CD14-positive monocyte (primary cell): ENCODE results near the gene DENND4C. TPM values are rescaled to one million over a fixed set of nuclear protein-coding genes. Genes with fewer than 3 reads are reported as not detected.

Experiments used
- DNase-seq, 3 donors: peaks; one replicate each; pipeline ENCODE4 v3.0.0-alpha.2; 2011 to 2022
- H2AFZ ChIP-seq: 2 replicates; pipeline ENCODE4 v1.6.0; 2012; ENCODE audit warnings: mild to moderate bottlenecking, low read depth, low read length, inconsistent platforms; ENCODE audit not compliant: insufficient read depth, poor library complexity, severe bottlenecking
- H3K27ac ChIP-seq, 2 donors: 1 replicate in 1 of 2; 2 replicates in 1 of 2; pipeline ENCODE4 v1.5.1; 2012 to 2013; ENCODE audit warnings: low read length in 2 of 2, control low read depth in 1 of 2, inconsistent platforms in 1 of 2, low read depth in 1 of 2, mild to moderate bottlenecking in 1 of 2
- H3K27me3 ChIP-seq, 2 donors: one replicate each; pipeline versions ENCODE4 v1.6.0 to v1.6.1; 2011 to 2013; ENCODE audit warnings: low read length in 2 of 2; ENCODE audit not compliant: control insufficient read depth in 2 of 2, insufficient read depth in 2 of 2
- H3K36me3 ChIP-seq, 2 donors: replicated peaks in 1 of 2; 1 replicate in 1 of 2; 2 replicates in 1 of 2; pipeline versions ENCODE4 v1.5.1 to v1.6.1; 2012 to 2013; ENCODE audit warnings: low read length in 2 of 2, control low read depth in 1 of 2, inconsistent platforms in 1 of 2, mild to moderate bottlenecking in 1 of 2; ENCODE audit not compliant: insufficient read depth in 2 of 2, control insufficient read depth in 1 of 2
- H3K4me1 ChIP-seq, 2 donors: 1 replicate in 1 of 2; 2 replicates in 1 of 2; pipeline versions ENCODE4 v1.5.1 to v1.6.1; 2012 to 2013; ENCODE audit warnings: low read length in 2 of 2, control low read depth in 1 of 2, inconsistent platforms in 1 of 2, mild to moderate bottlenecking in 1 of 2, moderate library complexity in 1 of 2; ENCODE audit not compliant: insufficient read depth in 2 of 2, control insufficient read depth in 1 of 2
- H3K4me2 ChIP-seq: replicated peaks from 2 replicates; pipeline ENCODE3; 2012; ENCODE audit warnings: low read length, moderate library complexity, mild to moderate bottlenecking; ENCODE audit not compliant: poor library complexity, severe bottlenecking; ENCODE audit errors: extremely low read depth
- H3K4me3 ChIP-seq, 3 experiments: fragments of 200-600 bp in 1 of 3; sonication (generic) in 1 of 3; replicated peaks in 1 of 3; 1 replicate in 2 of 3; 2 replicates in 1 of 3; pipeline ENCODE4 v1.5.1; 2011 to 2013; ENCODE audit warnings: low read length in 3 of 3, mild to moderate bottlenecking in 3 of 3, control low read depth in 2 of 3, low read depth in 2 of 3, inconsistent platforms in 1 of 3, moderate library complexity in 1 of 3
- H3K79me2 ChIP-seq: 2 replicates; pipeline ENCODE4 v1.6.0; 2012; ENCODE audit warnings: mild to moderate bottlenecking, control low read depth, inconsistent platforms, low read length, moderate library complexity; ENCODE audit not compliant: insufficient read depth
- H3K9ac ChIP-seq: 2 replicates; pipeline ENCODE4 v1.6.0; 2017; ENCODE audit warnings: low read length, mild to moderate bottlenecking; ENCODE audit not compliant: insufficient read depth, poor library complexity, severe bottlenecking
- H3K9me3 ChIP-seq, 2 donors: replicated peaks in 1 of 2; 1 replicate in 1 of 2; 2 replicates in 1 of 2; pipeline versions ENCODE4 v1.5.1 to v1.6.1; 2012 to 2013; ENCODE audit warnings: low read length in 2 of 2, control low read depth in 1 of 2; ENCODE audit not compliant: control insufficient read depth in 1 of 2, insufficient read depth in 1 of 2
- H4K20me1 ChIP-seq: 2 replicates; pipeline ENCODE4 v1.6.0; 2012; ENCODE audit warnings: mild to moderate bottlenecking, low read length, control low read depth, moderate library complexity; ENCODE audit not compliant: insufficient read depth
- H3K27ac Mint-ChIP-seq, 7 donors: one replicate each; pipeline ENCODE4 v1.8.0; 2020; ENCODE audit warnings: mild to moderate bottlenecking in 7 of 7, mixed read lengths in 7 of 7, moderate library complexity in 6 of 7, inconsistent platforms in 2 of 7
- H3K27me3 Mint-ChIP-seq, 3 donors: one replicate each; pipeline ENCODE4 v1.8.0; 2021 to 2022; ENCODE audit warnings: low read depth in 3 of 3, mild to moderate bottlenecking in 3 of 3, mixed read lengths in 3 of 3, moderate library complexity in 3 of 3, inconsistent platforms in 1 of 3
- H3K36me3 Mint-ChIP-seq, 2 donors: one replicate each; pipeline ENCODE4 v1.8.0; 2020; ENCODE audit warnings: mixed read lengths in 2 of 2, inconsistent platforms in 1 of 2, mild to moderate bottlenecking in 1 of 2
- H3K4me1 Mint-ChIP-seq: one replicate; pipeline ENCODE4 v1.8.0; 2020; ENCODE audit warnings: mild to moderate bottlenecking, mixed read lengths
- H3K4me3 Mint-ChIP-seq, 2 donors: one replicate each; pipeline ENCODE4 v1.8.0; 2020; ENCODE audit warnings: mild to moderate bottlenecking in 2 of 2, mixed read lengths in 2 of 2, moderate library complexity in 1 of 2
- H3K9me3 Mint-ChIP-seq, 7 donors: one replicate each; pipeline ENCODE4 v1.8.0; 2020 to 2022; ENCODE audit warnings: mixed read lengths in 7 of 7, mild to moderate bottlenecking in 6 of 7, moderate library complexity in 6 of 7, inconsistent platforms in 2 of 7
- CTCF ChIP-seq: fragments of 200-600 bp; IDR thresholded peaks from one replicate; pipeline ENCODE4 v1.8.0; 2022; ENCODE audit warnings: antibody characterized with exemption, mild to moderate bottlenecking
- WGBS: methylation state at CpG from one replicate; pipeline ENCODE4 v1.1.5; 2013; ENCODE audit warnings: missing lambda C conversion rate; ENCODE audit not compliant: insufficient coverage; 5-methylcytosine and 5-hydroxymethylcytosine counted together
- intact Hi-C, 2 donors: fragments of 100-400 bp; cut with micrococcal nuclease; formaldehyde crosslinking; loops; one replicate each; pipeline versions ENCODE4 v1.15.0 to v1.15.1; 2023
- polyA plus RNA-seq, 3 donors: library from polyadenylated mRNA; depleted of rRNA in 1 of 3; unstranded in 2 of 3; stranded (reverse) in 1 of 3; fragments of 300-500 nt in 2 of 3; fragments of >200 nt in 1 of 3; fragmentation: Illumina TruSeq in 2 of 3; gene quantifications; 1 replicate in 2 of 3; 2 replicates in 1 of 3; pipeline ENCODE4 v1.2.3, GENCODE V29; 2012 to 2021

The DENND4C gene
- polyA plus RNA-seq, 3 donors: 8.1 to 15.4 (median 12.7) TPM

- no peaks in the 10 kb centered on the region for H3K36me3 ChIP-seq
- peaks cover 2 to 3% (median 2%) of the 10 kb centered on the region in 3 donors for H3K27me3 Mint-ChIP-seq
- H3K9me3 Mint-ChIP-seq: peaks cover 0 to 2% (median 0%) of the 10 kb centered on the region in 7 donors
- peaks cover 29 to 36% of the 10 kb centered on the region in 2 donors for H3K4me1 ChIP-seq
- peaks cover 56% of the 10 kb centered on the region for H3K79me2 ChIP-seq
- H3K4me3 ChIP-seq: peak overlapping the region; percentile 77 to 83 (median 82)
- peaks cover 3 to 8% of the 10 kb centered on the region in 2 donors for H3K36me3 Mint-ChIP-seq
- H3K9me3 ChIP-seq: no peaks in the 10 kb centered on the region
- peak overlapping the region in 1 of 2 donors; percentile 81 for H3K27ac ChIP-seq
- no peak for TF ChIP-seq CTCF
- H3K27me3 ChIP-seq: peaks cover 0 to 3% of the 10 kb centered on the region in 2 donors
- H3K9ac ChIP-seq: peak overlapping the region; percentile 89
- no peak for DNase-seq
- H4K20me1 ChIP-seq: peaks cover 48% of the 10 kb centered on the region
- no peak overlapping the region for H3K27ac Mint-ChIP-seq
- 0% methylated on average over 1 of the region's 14 CpGs for WGBS
- no peak overlapping the region for H3K4me3 Mint-ChIP-seq
- peaks cover 18% of the 10 kb centered on the region for H3K4me1 Mint-ChIP-seq
- peak overlapping the region; percentile 82 for H3K4me2 ChIP-seq
- peak overlapping the region; percentile 93 for H2AFZ ChIP-seq
- intact Hi-C loops: loop anchor here in 1 of 2 donors (2.0 to 5.0 kb wide), 2 partner anchors 50 to 183 kb away; partner anchors contain the start of gene RRAGA
These were observed 1.7 kb downstream of the DENND4C start for GRCh38 chr9:19231904-19232822.

- no peak overlapping the region for H3K27ac ChIP-seq
- peaks cover 55% of the 10 kb centered on the region for H4K20me1 ChIP-seq
- H3K79me2 ChIP-seq: peaks cover 63% of the 10 kb centered on the region
- H3K4me1 ChIP-seq: peaks cover 29 to 38% of the 10 kb centered on the region in 2 donors
- TF ChIP-seq CTCF: no peak
- H3K4me3 Mint-ChIP-seq: no peak overlapping the region
- no peaks in the 10 kb centered on the region for H3K9me3 ChIP-seq
- peaks cover 21% of the 10 kb centered on the region for H3K4me1 Mint-ChIP-seq
- intact Hi-C loops: loop anchor here in 1 of 2 donors (5.0 kb wide), 1 partner anchor 51 kb away; no protein-coding TSS in a partner anchor
- peaks cover 2 to 3% (median 2%) of the 10 kb centered on the region in 3 donors for H3K27me3 Mint-ChIP-seq
- H2AFZ ChIP-seq: no peak overlapping the region
- peak overlapping the region; percentile 82 for H3K4me2 ChIP-seq
- WGBS: no CpG with 5 or more reads among the region's 1 CpG
- H3K9me3 Mint-ChIP-seq: peaks cover 0 to 2% (median 0%) of the 10 kb centered on the region in 7 donors
- H3K27me3 ChIP-seq: peaks cover 0 to 3% of the 10 kb centered on the region in 2 donors
- H3K36me3 ChIP-seq: no peaks in the 10 kb centered on the region
- peaks cover 3 to 8% of the 10 kb centered on the region in 2 donors for H3K36me3 Mint-ChIP-seq
- DNase-seq: no peak
- peak overlapping the region in 1 of 3 experiments; percentile 83 for H3K4me3 ChIP-seq
- no peak overlapping the region for H3K27ac Mint-ChIP-seq
- H3K9ac ChIP-seq: no peak overlapping the region
These were observed 2.3 kb downstream of the DENND4C start for GRCh38 chr9:19232823-19233194.
